ENCODE data around the gene CDKN1C.

Gene CDKN1C

DNA sequence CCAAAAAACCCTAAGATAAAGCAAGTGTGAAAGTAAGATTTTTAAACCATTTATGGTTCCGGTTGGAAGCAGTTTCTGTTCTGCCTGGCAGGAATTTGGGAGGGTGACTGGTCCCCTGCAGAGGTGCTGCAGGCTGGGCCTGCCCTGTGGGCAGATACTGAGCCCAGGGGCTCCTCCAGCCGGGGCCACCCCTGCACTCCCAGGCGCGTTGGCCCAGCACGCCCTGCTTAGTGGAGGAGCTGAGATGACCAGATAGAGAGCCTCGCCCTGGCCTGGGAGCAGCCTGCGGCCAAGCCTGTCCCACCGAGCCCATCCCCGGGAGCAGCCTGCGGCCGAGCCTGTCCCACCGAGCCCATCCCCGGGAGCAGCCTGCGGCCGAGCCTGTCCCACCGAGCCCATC, 35.7 kb upstream of the CDKN1C start:
- H3K4me1 ChIP-seq (ENCODE audit: insufficient read depth, low read length), result no peaks in the 10 kb centered on the region
- no peak overlapping the region for H3K4me3 ChIP-seq (ENCODE audit: low read length)
- H3K9me3 ChIP-seq (ENCODE audit: insufficient read depth, low read depth, low read length), result no peaks in the 10 kb centered on the region
- no peak overlapping the region for H3K9ac ChIP-seq (ENCODE audit: low read depth, low read length)
- no peak overlapping the region for H3K27ac ChIP-seq (ENCODE audit: low read depth, low read length)
- WGBS, result 89% methylated on average over 9 of the region's 16 CpGs
- no peaks in the 10 kb centered on the region for H3K36me3 ChIP-seq (ENCODE audit: insufficient read depth, low read length)
- no peaks in the 10 kb centered on the region for H3K27me3 ChIP-seq (ENCODE audit: insufficient read depth, low read length)

DNA sequence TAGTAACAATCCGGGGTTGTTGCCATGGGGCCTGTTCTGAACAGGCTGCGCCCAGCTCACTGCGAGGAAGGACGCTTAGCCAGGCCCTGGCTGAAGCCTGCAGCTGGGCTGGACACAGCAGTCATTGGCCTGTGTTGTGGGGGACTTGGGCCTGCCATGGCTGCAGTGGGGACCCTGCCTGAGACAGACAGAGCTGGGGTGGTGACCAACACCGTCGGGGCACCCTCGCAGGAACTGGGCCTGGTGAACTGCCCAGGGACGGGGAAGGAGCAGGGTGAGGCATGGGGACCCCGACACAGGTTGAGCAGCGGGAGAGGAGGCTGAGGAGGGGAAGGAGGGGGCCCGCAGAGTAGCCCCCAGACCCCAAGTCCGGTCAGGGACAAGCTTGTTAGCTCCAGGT, 34.8 kb upstream of the CDKN1C start:
- Histone ChIP-seq H3K27ac (ENCODE audit: low read depth, low read length) (no peak overlapping the region), H3K27me3 (ENCODE audit: insufficient read depth, low read length) (no peaks in the 10 kb centered on the region), H3K36me3 (ENCODE audit: insufficient read depth, low read length) (no peaks in the 10 kb centered on the region), H3K4me1 (ENCODE audit: insufficient read depth, low read length) (no peaks in the 10 kb centered on the region), H3K9ac (ENCODE audit: low read depth, low read length) (no peak overlapping the region), H3K4me3 (ENCODE audit: low read length) (no peak overlapping the region), H3K9me3 (ENCODE audit: insufficient read depth, low read depth, low read length) (no peaks in the 10 kb centered on the region)
- WGBS, result 94% methylated on average over 12 of the region's 12 CpGs

DNA sequence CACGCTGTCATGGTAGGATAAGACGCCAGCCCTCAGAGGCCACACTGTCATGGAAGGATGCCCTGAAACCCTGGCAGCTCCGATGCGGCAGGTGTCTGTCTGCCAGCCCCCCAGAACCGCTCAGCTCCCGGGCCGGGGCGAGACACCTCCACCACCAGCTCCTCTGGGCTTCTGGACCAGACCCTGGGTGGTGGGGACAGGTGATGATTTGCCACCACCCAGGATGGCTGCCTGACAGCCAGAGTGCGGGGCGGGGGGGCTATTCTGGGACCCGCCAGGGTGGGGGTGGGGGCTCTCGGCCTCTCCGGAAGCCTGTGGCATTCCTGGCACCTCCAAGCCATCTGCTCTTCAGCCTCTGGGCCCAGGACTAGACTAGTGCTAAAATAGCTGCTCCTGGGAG, 34.3 kb upstream of the CDKN1C start:
- Histone ChIP-seq H3K4me1 (ENCODE audit: insufficient read depth, low read length) (no peaks in the 10 kb centered on the region), H3K36me3 (ENCODE audit: insufficient read depth, low read length) (no peaks in the 10 kb centered on the region), H3K27ac (ENCODE audit: low read depth, low read length) (no peak overlapping the region), H3K27me3 (ENCODE audit: insufficient read depth, low read length) (no peaks in the 10 kb centered on the region), H3K9me3 (ENCODE audit: insufficient read depth, low read depth, low read length) (no peaks in the 10 kb centered on the region), H3K9ac (ENCODE audit: low read depth, low read length) (no peak overlapping the region), H3K4me3 (ENCODE audit: low read length) (no peak overlapping the region)
- WGBS, result 93% methylated on average over 13 of the region's 13 CpGs

DNA sequence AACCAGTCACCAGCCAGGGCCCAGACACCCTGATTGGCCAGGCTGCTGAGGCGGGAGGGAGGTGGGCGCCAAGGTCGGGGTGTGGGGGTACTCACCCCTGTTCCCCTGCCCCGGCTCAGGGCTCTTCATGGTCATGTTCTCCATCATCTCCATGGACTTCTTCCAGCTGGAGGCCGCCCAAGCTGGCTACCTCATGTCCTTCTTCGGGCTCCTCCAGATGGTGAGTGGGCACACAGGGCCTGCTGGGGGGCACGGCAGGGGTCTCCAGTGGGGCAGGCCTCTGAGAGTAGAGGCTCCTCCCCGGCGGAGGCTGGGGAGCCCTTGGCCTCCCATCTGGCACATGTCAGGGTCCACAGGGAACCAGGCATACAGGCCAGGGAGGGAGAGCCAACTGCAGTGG, 33.6 kb upstream of the CDKN1C start:
- no peak overlapping the region for H3K4me3 ChIP-seq (ENCODE audit: low read length)
- H3K27me3 ChIP-seq (ENCODE audit: insufficient read depth, low read length), result no peaks in the 10 kb centered on the region
- 93% methylated on average over 9 of the region's 9 CpGs for WGBS

DNA sequence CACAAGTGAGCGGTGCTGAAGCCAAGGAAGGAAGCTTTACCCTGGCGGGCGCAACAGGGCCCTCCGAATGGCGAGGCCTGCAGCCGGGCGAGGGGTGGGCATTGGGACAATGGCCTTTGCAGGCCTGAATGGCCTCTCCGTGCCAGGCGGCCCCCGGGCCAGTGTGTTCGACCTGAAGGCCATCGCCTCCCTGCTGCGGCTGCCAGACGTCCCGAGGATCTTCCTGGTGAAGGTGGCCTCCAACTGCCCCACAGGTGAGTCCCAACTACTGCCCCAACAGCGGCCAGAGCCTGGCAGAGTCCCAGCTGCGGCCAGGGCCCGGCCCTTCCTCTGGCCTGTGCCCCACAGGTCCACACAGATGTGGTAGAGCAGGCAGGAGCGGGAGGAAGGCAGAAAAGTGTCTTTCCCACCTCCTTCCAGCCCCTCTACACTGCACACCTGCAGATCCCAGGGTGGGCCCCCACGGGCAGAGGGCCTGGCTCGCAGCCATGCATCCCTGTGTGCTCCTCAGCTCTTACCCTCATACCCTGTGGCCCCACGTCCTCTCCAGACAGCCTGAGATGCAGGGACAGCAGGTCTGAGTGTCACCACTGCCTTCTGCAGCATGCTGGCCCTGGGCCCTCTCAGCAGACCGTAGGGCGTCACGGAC, 32.4 kb upstream of the CDKN1C start:
- H3K9ac ChIP-seq (ENCODE audit: low read depth, low read length), result no peak overlapping the region
- H3K36me3 ChIP-seq (ENCODE audit: insufficient read depth, low read length), result no peaks in the 10 kb centered on the region
- peaks cover 6% of the 10 kb centered on the region; the same call in 1 of the 2 replicates for H3K4me1 ChIP-seq (ENCODE audit: insufficient read depth, low read length)
- H3K9me3 ChIP-seq (ENCODE audit: insufficient read depth, low read depth, low read length), result no peaks in the 10 kb centered on the region
- H3K27ac ChIP-seq (ENCODE audit: low read depth, low read length), result no peak overlapping the region
- H3K27me3 ChIP-seq (ENCODE audit: insufficient read depth, low read length), result no peaks in the 10 kb centered on the region
- H3K4me3 ChIP-seq (ENCODE audit: low read length), result no peak overlapping the region
- 89% methylated on average over 25 of the region's 25 CpGs for whole genome bisulfite sequencing

More for the DNA sequence above, 33.6 kb upstream of the CDKN1C start:
- no peak overlapping the region for H3K27ac ChIP-seq (ENCODE audit: low read depth, low read length)
- no peaks in the 10 kb centered on the region for H3K36me3 ChIP-seq (ENCODE audit: insufficient read depth, low read length)
- no peaks in the 10 kb centered on the region for H3K9me3 ChIP-seq (ENCODE audit: insufficient read depth, low read depth, low read length)
- no peaks in the 10 kb centered on the region for H3K4me1 ChIP-seq (ENCODE audit: insufficient read depth, low read length)
- no peak overlapping the region for H3K9ac ChIP-seq (ENCODE audit: low read depth, low read length)

DNA sequence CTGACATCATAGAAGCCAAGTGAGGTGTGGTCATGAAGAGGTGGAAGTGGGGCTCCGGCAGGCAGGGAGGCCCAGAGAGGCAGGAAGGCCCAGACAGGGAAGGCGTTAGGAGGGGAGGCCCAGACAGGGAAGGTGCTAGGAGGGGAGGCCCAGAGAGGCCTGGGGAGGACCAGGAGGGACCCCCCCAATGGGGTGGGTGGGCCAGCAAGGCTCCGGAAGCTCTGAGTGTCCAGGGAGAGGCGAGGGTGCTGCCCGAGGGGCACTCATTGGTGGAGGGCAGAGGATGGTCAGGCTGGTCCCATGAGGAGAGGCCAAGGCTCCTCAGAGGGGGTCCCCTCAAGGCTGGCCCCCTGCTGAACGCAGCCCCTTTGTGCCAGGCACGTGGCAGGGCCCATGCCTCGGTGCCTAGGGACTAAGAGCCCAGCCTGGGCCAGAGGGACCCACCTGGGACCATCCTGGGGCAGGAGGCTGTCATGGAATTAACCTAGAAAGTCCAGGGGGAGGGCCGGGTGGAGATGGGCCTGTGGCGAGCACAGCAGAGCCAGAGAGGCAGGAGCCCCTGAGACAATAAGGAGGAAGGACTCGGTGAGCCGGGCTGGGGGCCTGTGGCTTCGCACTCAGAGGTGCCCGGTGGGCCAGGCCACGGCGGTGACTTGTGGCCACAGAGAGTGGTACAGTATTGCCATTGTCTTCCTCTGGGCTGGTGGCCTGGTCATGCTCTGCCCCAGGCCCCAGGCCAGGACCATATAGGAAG, 31.5 kb upstream of the CDKN1C start:
- no peak overlapping the region for H3K9ac ChIP-seq (ENCODE audit: low read depth, low read length)
- H3K4me1 ChIP-seq (ENCODE audit: insufficient read depth, low read length), result peaks cover 14% of the 10 kb centered on the region; the same call in 1 of the 2 replicates
- H3K4me3 ChIP-seq (ENCODE audit: low read length), result no peak overlapping the region
- no peak overlapping the region for H3K27ac ChIP-seq (ENCODE audit: low read depth, low read length)
- WGBS, result 92% methylated on average over 16 of the region's 16 CpGs
- H3K27me3 ChIP-seq (ENCODE audit: insufficient read depth, low read length), result no peaks in the 10 kb centered on the region
- H3K9me3 ChIP-seq (ENCODE audit: insufficient read depth, low read depth, low read length), result no peaks in the 10 kb centered on the region
- no peaks in the 10 kb centered on the region for H3K36me3 ChIP-seq (ENCODE audit: insufficient read depth, low read length)

DNA sequence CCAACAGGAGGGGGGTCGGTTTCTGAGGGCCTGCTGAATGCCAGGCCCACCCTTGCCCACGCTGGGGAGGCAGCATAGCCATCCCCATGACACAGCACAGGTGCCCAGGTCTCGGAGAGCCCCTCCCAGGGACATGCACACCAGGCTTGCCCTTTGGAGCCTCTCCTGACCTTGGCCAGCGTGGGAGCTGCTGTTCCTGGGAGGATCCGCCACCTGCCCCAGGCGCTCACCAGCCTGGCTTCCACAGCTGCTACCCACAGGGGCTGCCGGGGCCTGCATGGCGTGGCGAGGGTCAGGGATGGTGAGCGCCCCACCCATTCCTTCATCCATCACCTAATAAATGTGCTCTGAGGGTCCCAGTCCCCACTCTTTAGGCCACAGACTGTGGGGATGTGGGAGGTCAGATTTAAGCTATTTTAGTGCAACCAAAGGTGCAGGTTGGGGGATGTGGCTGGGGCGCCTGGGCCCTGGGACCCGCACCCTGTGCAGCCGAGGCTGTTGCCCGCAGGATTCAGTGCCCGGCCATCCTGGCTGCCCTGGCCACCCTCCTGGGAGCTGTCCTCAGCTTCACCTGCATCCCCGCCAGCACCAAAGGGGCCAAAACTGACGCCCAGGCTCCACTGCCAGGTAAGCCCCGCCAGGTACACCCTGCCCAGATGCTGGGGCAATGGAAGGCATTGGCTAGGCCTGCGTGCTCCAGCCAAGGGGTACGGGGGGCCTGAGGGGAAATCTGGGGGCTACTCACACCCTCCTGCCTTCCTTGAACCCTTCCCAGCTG, 30.7 kb upstream of the CDKN1C start:
- WGBS, result 89% methylated on average over 20 of the region's 20 CpGs
- no peak overlapping the region for H3K27ac ChIP-seq (ENCODE audit: low read depth, low read length)
- no peaks in the 10 kb centered on the region for H3K27me3 ChIP-seq (ENCODE audit: insufficient read depth, low read length)
- no peak overlapping the region for H3K9ac ChIP-seq (ENCODE audit: low read depth, low read length)
- H3K4me3 ChIP-seq (ENCODE audit: low read length), result no peak overlapping the region
- H3K36me3 ChIP-seq (ENCODE audit: insufficient read depth, low read length), result no peaks in the 10 kb centered on the region
- H3K9me3 ChIP-seq (ENCODE audit: insufficient read depth, low read depth, low read length), result no peaks in the 10 kb centered on the region
- peaks cover 15% of the 10 kb centered on the region; the same call in 1 of the 2 replicates for H3K4me1 ChIP-seq (ENCODE audit: insufficient read depth, low read length)

DNA sequence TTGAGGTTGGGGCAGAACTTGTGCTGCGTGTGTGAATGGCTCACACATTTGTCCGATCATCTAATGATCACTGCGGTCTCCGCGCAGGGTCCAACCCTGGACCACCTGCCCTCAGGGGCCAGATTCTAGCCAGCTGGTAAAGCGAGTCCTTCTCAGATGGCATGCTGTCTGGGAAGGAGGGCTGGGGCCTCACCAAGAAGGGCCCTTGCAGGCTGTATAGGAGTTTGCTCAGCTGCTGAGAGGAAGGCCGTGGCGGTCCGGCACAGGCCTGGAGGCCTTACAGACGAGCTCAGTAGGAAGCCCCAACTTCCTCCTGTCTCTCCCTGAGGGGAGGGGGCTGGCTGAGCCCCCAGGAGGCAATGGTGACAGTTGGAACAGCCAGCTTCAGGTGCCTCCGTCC, 29.9 kb upstream of the CDKN1C start:
- no peaks in the 10 kb centered on the region; the same call in 1 of the 2 replicates for H3K27me3 ChIP-seq (ENCODE audit: insufficient read depth, low read length)
- H3K36me3 ChIP-seq (ENCODE audit: insufficient read depth, low read length), result no peaks in the 10 kb centered on the region
- no peak overlapping the region for H3K4me3 ChIP-seq (ENCODE audit: low read length)
- H3K27ac ChIP-seq (ENCODE audit: low read depth, low read length), result no peak overlapping the region
- WGBS, result 91% methylated on average over 11 of the region's 11 CpGs
- peaks cover 15% of the 10 kb centered on the region; the same call in 1 of the 2 replicates for H3K4me1 ChIP-seq (ENCODE audit: insufficient read depth, low read length)
- no peaks in the 10 kb centered on the region for H3K9me3 ChIP-seq (ENCODE audit: insufficient read depth, low read depth, low read length)
- H3K9ac ChIP-seq (ENCODE audit: low read depth, low read length), result no peak overlapping the region

DNA sequence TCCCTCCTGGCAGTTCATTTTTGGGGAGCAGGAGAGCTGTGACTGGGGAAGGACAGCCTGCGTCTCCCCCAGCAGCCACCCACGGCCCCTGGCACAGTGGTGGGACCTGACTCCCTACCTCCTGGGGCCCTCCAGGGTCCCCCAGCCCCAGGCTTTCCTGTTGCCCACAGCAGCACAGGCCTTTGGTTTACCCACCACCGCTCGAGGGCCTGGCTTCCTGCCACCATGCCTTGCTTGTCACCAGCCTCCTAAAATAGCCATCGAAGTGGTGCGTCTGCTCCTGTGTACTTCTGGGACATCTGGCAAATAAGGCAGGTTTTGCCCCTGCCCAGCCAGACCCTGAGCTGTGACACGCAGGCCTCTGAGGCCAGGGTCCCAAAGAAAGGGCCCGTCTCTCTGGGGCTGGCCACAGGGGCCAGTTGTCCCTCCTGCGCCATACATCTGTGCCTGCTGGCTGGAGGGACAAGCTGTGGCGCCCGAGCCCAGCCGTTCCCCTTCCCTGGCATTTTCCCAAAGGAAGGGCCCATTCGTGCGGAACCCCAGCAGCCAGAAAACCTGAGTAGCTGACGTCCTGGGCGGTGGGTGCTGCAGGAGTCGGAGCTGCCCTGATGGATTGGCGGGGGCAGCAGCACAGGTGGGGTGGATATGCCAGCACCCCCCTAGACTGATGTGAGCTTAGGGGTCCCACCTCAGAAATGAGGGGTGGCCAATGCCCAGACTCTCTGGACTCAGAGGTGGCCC, 29.1 kb upstream of the CDKN1C start:
- H3K9ac ChIP-seq (ENCODE audit: low read depth, low read length), result no peak overlapping the region
- no peak overlapping the region for H3K4me3 ChIP-seq (ENCODE audit: low read length)
- H3K36me3 ChIP-seq (ENCODE audit: insufficient read depth, low read length), result no peaks in the 10 kb centered on the region
- no peaks in the 10 kb centered on the region; the same call in 1 of the 2 replicates for H3K27me3 ChIP-seq (ENCODE audit: insufficient read depth, low read length)
- peaks cover 15% of the 10 kb centered on the region; the same call in 1 of the 2 replicates for H3K4me1 ChIP-seq (ENCODE audit: insufficient read depth, low read length)
- WGBS, result 91% methylated on average over 18 of the region's 18 CpGs
- no peak overlapping the region for H3K27ac ChIP-seq (ENCODE audit: low read depth, low read length)
- H3K9me3 ChIP-seq (ENCODE audit: insufficient read depth, low read depth, low read length), result no peaks in the 10 kb centered on the region

DNA sequence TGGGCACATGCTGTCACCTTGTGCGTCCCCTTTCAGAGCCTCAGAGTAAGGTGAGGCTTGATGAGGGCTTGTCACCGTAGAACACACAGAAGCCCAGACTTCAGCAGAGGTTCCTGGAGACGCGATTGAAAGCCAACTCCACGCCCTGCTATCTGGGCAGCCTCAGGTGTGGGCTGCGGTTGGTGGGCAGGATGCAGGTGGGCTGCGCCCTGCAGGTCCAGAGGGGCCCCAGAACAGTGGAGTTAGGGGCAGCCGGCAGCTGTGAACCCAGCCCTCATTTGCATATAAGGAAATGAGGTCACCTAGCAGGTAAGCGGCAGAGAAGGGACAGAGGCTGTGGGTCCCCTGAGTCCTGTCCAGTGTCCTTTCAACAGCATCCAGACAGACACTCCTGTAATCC, 28.2 kb upstream of the CDKN1C start:
- Histone ChIP-seq H3K4me1 (ENCODE audit: insufficient read depth, low read length) (peaks cover 15% of the 10 kb centered on the region; the same call in 1 of the 2 replicates), H3K9ac (ENCODE audit: low read depth, low read length) (no peak overlapping the region), H3K27me3 (ENCODE audit: insufficient read depth, low read length) (no peaks in the 10 kb centered on the region; the same call in 1 of the 2 replicates), H3K9me3 (ENCODE audit: insufficient read depth, low read depth, low read length) (no peaks in the 10 kb centered on the region), H3K27ac (ENCODE audit: low read depth, low read length) (no peak overlapping the region), H3K4me3 (ENCODE audit: low read length) (no peak overlapping the region), H3K36me3 (ENCODE audit: insufficient read depth, low read length) (no peaks in the 10 kb centered on the region)
- WGBS, result 80% methylated on average over 8 of the region's 9 CpGs

All from HUES64 (cell line).